Measurements from ENCODE around the gene HOPX. TPM values are rescaled to one million over a fixed set of nuclear protein-coding genes. Genes with fewer than 3 reads are reported as not detected.

Gene HOPX
- total RNA-seq, 1 experiment from 2014 or later, result not detected

- peaks cover 98% of the 10 kb centered on the region for H3K27me3 Mint-ChIP-seq (ENCODE audit: low read depth)
- DNase-seq, result no peak
These were observed 68.8 kb downstream of the HOPX start for GRCh38 chr4:56612282-56612681.

More at GRCh38 chr4:56612282-56612681, 68.8 kb downstream of the HOPX start:
- Mint-ChIP-seq H3K36me3 (ENCODE audit: insufficient read depth in 1 of 3, low read depth in 3 of 3) (peaks cover 0 to 6% (median 0%) of the 10 kb centered on the region in 3 experiments; a peak in 2 of 7 replicates), H3K4me3 (no peak overlapping the region), H3K4me1 (peaks cover 15 to 18% of the 10 kb centered on the region in 2 experiments; a peak in 3 of 4 replicates), H3K9me3 (0 out of 5 replicates have a peak, but pooled peaks cover 0 to 3% of the 10 kb centered on the region in 2 experiments), H3K27ac (no peak overlapping the region)
- H3K9ac ChIP-seq (ENCODE audit: extremely low read depth, insufficient read length, low read length), result no peak overlapping the region
- H3K27ac ChIP-seq (ENCODE audit: insufficient read length, low read depth, low read length), result no peak overlapping the region
- H2BK5ac ChIP-seq (ENCODE audit: insufficient read length, low read length), result no peak overlapping the region
- H3K23me2 ChIP-seq (ENCODE audit: insufficient read length, low read depth, low read length, poor library complexity, severe bottlenecking), result no peaks in the 10 kb centered on the region
- no peak overlapping the region for H4K5ac ChIP-seq (ENCODE audit: insufficient read length, low read depth, low read length)
- H3K56ac ChIP-seq (ENCODE audit: insufficient read length, low read depth, low read length), result no peak overlapping the region
- no peak overlapping the region for H3T11ph ChIP-seq (ENCODE audit: low read length)
- no peak overlapping the region for H4K91ac ChIP-seq (ENCODE audit: insufficient read length, low read depth, low read length)
- H3K4me2 ChIP-seq (ENCODE audit: insufficient read depth, insufficient read length, low read length), result no peak overlapping the region
- no peak for TF ChIP-seq CTCF (conservative IDR thresholded peaks at IDR 0.05)
- H2AK5ac ChIP-seq (ENCODE audit: insufficient read length, low read length), result no peak overlapping the region
- H3K9me3 ChIP-seq (ENCODE audit: control insufficient read depth, low read depth, low read length), result no peaks in the 10 kb centered on the region
- H3K18ac ChIP-seq (ENCODE audit: insufficient read length, low read depth, low read length), result no peak overlapping the region
- WGBS (ENCODE audit: extremely low coverage, insufficient read length, low lambda C conversion rate), result no CpG with 5 or more reads among the region's 11 CpGs
- no peaks in the 10 kb centered on the region for H3K79me2 ChIP-seq (ENCODE audit: insufficient read depth, low read length)
- peaks cover 14% of the 10 kb centered on the region for H3K27me3 ChIP-seq (ENCODE audit: insufficient read depth, low read length)
- no peak overlapping the region for H4K8ac ChIP-seq (replicated peaks; ENCODE audit: insufficient read length, low read depth, low read length)
- H3K4me1 ChIP-seq (ENCODE audit: insufficient read depth, low read length), result no peaks in the 10 kb centered on the region
- no peak overlapping the region for H3K23ac ChIP-seq (ENCODE audit: insufficient read length, low read depth, low read length)
- no peaks in the 10 kb centered on the region for H4K20me1 ChIP-seq (ENCODE audit: control insufficient read depth, insufficient read depth, insufficient read length)
- H2BK15ac ChIP-seq (ENCODE audit: low read depth, low read length), result no peak overlapping the region
- no peak overlapping the region for H3K14ac ChIP-seq (ENCODE audit: insufficient read depth, low read length)
- H2BK120ac ChIP-seq (ENCODE audit: low read depth, low read length, poor library complexity, severe bottlenecking), result no peak overlapping the region
- no peak overlapping the region for H2AFZ ChIP-seq (ENCODE audit: low read length)
- H2BK20ac ChIP-seq (ENCODE audit: low read depth, low read length, poor library complexity, severe bottlenecking), result no peak overlapping the region
- H3K79me1 ChIP-seq (ENCODE audit: insufficient read depth, low read depth, low read length, poor library complexity, severe bottlenecking), result no peaks in the 10 kb centered on the region
- no peak overlapping the region for H2BK12ac ChIP-seq (ENCODE audit: insufficient read length, low read depth, low read length)
- no peak overlapping the region for H3K4ac ChIP-seq (ENCODE audit: low read depth, low read length)
